Sigmoid colon (tissue), 4 donors: ENCODE results near the gene FNDC3A.

Source experiments
- EP300 ChIP-seq, 4 donors: sonication (generic); formaldehyde crosslinking; IDR thresholded peaks; one replicate each; pipeline ENCODE4 v1.6.1; 2017; ENCODE audit warnings: antibody characterized with exemption in 4 of 4
- POLR2A ChIP-seq, 2 donors: fragments of 450-650 bp; IDR thresholded peaks; one replicate each; pipeline ENCODE4 v1.6.1; 2016; ENCODE audit warnings: antibody characterized with exemption in 2 of 2, mild to moderate bottlenecking in 2 of 2, moderate library complexity in 2 of 2
- POLR2AphosphoS5 ChIP-seq, 4 donors: sonication (generic); formaldehyde crosslinking; IDR thresholded peaks; one replicate each; pipeline ENCODE4 v1.6.1; 2017; ENCODE audit warnings: antibody characterized with exemption in 4 of 4
- TF ChIP-seq, protein P1 (sequence below), 4 experiments: fragments of 450-650 bp in 3 of 4; fragments of 200-600 bp in 1 of 4; IDR thresholded peaks; one replicate each; pipeline ENCODE4 v1.5.1; 2016 to 2019; ENCODE audit warnings: antibody characterized with exemption in 4 of 4, mild to moderate bottlenecking in 3 of 4, moderate library complexity in 2 of 4

DNA sequence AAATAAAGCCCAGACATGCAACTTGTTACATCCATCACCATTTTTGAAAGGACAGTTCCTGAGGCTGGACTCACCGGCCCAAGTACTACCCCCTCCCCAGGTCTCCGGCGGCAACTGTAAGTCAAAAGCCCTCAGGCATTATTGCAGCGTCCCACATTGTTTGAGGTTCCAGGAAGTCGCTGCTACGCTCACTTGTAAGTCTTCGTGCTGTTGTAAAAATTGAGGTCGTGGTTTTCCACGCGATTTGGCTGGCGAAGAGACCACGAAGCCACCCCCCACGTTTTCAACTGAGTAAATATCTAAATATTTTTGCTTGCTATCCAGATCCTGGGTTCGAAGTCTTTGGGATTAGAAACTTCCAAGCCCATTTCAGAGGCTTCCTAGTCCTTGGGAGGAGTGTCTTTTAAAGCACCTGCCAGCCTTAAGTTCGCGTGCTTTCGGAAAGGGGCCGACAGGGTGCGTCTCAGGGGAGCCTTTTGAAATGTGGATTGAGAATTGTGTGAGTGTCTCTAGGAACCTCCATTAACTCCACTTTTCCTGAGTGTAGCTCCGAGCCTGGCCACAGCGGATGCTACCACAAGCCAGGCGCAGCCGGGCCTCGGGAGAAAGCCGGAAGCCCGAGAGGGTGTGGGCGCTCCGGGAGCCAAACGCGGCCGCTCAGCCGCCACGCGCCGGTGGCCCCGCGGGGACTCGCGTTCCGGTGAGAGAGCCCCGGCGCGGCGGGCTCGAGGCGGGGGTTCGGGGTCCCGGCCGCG is 434 bp upstream of the FNDC3A start:
- TF ChIP-seq, protein P1, sequence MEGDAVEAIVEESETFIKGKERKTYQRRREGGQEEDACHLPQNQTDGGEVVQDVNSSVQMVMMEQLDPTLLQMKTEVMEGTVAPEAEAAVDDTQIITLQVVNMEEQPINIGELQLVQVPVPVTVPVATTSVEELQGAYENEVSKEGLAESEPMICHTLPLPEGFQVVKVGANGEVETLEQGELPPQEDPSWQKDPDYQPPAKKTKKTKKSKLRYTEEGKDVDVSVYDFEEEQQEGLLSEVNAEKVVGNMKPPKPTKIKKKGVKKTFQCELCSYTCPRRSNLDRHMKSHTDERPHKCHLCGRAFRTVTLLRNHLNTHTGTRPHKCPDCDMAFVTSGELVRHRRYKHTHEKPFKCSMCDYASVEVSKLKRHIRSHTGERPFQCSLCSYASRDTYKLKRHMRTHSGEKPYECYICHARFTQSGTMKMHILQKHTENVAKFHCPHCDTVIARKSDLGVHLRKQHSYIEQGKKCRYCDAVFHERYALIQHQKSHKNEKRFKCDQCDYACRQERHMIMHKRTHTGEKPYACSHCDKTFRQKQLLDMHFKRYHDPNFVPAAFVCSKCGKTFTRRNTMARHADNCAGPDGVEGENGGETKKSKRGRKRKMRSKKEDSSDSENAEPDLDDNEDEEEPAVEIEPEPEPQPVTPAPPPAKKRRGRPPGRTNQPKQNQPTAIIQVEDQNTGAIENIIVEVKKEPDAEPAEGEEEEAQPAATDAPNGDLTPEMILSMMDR (IDR thresholded peaks at IDR 0.05): peak in 1 of 4 experiments; percentile 11
- TF ChIP-seq POLR2A (IDR thresholded peaks at IDR 0.05) (no peak), EP300 (IDR thresholded peaks at IDR 0.05) (no peak), POLR2AphosphoS5 (IDR thresholded peaks at IDR 0.05) (peak in 1 of 4 donors; percentile 40)
